Mononuclear cell (primary cell): ENCODE data around the gene UBE4A. TPM values are rescaled to one million over a fixed set of nuclear protein-coding genes. Genes with fewer than 3 reads are reported as not detected.
A peak's percentile ranks its signal among the peaks of the same experiment; 100 is the strongest.

Source experiments
- H3K27me3 ChIP-seq: 2 replicates; pipeline ENCODE4 v1.6.0; 2011; ENCODE audit warnings: low read length, control low read depth; ENCODE audit not compliant: insufficient read depth
- H3K4me1 ChIP-seq: 2 replicates; pipeline ENCODE4 v1.5.1; 2011; ENCODE audit warnings: mild to moderate bottlenecking, low read length, control low read depth; ENCODE audit not compliant: insufficient read depth
- H3K4me3 ChIP-seq: 2 replicates; pipeline ENCODE4 v1.5.1; 2011; ENCODE audit warnings: mild to moderate bottlenecking, low read length, moderate library complexity
- H3K9me3 ChIP-seq: 2 replicates; pipeline ENCODE4 v1.5.1; 2011; ENCODE audit warnings: low read depth, mild to moderate bottlenecking, control low read depth, low read length
- total RNA-seq: library from RNA; depleted of rRNA; stranded (reverse); fragments of >200 nt; gene quantifications from one replicate; pipeline ENCODE4 v1.2.3, GENCODE V29; 2012

The UBE4A gene, protein sequence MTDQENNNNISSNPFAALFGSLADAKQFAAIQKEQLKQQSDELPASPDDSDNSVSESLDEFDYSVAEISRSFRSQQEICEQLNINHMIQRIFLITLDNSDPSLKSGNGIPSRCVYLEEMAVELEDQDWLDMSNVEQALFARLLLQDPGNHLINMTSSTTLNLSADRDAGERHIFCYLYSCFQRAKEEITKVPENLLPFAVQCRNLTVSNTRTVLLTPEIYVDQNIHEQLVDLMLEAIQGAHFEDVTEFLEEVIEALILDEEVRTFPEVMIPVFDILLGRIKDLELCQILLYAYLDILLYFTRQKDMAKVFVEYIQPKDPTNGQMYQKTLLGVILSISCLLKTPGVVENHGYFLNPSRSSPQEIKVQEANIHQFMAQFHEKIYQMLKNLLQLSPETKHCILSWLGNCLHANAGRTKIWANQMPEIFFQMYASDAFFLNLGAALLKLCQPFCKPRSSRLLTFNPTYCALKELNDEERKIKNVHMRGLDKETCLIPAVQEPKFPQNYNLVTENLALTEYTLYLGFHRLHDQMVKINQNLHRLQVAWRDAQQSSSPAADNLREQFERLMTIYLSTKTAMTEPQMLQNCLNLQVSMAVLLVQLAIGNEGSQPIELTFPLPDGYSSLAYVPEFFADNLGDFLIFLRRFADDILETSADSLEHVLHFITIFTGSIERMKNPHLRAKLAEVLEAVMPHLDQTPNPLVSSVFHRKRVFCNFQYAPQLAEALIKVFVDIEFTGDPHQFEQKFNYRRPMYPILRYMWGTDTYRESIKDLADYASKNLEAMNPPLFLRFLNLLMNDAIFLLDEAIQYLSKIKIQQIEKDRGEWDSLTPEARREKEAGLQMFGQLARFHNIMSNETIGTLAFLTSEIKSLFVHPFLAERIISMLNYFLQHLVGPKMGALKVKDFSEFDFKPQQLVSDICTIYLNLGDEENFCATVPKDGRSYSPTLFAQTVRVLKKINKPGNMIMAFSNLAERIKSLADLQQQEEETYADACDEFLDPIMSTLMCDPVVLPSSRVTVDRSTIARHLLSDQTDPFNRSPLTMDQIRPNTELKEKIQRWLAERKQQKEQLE
- 50.5 TPM for total RNA-seq

DNA sequence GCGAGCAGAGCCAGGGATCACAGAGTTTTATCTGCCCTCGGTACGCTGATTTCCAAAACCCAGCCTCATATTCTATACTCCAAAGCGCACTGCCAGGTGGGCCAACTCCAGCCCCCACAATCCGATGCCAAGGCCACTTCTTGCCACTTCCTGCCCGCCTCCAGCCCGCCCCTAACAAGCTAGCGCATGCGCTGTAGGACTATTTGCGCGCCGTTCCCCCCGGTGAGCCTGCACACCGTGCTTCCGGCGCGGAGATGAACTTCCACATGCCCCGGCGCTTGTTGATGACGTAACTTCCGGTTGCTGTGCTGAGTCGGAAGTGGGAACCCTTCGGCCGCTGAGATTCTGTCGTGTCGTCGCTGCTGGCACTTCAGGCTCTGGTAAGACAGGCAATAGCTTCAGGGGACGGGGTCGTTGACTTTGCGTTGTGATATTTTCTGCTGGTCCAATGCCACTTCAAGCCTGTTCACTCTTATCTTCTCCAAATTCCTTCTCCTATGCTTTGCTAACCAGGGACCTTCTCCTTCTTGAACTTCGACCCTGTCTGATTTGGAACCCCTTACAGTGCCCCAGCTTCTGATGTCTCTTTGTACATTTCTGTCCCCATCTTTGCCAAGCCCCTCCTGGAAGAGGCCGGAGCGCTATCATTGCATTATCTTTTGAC is at the start of gene UBE4A:
TSS of gene UBE4A (plus strand) at position 306 of the 664 bp plus-strand sequence. CDS start 5,481 bp downstream, outside the sequence.
- Histone ChIP-seq H3K27me3 (no peaks in the 10 kb centered on the region), H3K9me3 (no peaks in the 10 kb centered on the region), H3K4me1 (peaks cover 27% of the 10 kb centered on the region), H3K4me3 (peak within 1 kb of the TSS; percentile 93)

DNA sequence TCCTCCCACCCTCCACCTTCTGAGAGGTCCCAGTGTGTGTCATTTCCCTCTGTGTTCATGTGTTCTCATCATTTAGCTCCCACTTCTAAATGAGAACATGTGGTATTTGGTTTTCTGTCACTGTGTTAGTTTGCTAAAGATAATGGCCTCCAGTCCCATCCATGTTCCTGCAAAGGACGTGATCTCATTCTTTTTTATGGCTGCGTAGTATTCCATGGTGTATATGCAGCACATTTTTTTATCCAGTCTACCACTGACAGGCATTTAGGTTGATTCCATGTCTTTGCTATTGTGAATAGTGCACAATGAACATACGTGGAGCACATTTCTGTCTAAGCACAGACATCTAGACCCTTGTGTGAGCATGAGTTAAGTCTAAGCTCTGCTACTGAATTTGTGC is 49.1 kb upstream of the UBE4A start:
- no peaks in the 10 kb centered on the region for H3K27me3 ChIP-seq
- no peak overlapping the region for H3K4me3 ChIP-seq
- H3K9me3 ChIP-seq = no peaks in the 10 kb centered on the region
- peaks cover 50% of the 10 kb centered on the region for H3K4me1 ChIP-seq

- Histone ChIP-seq H3K4me3 (no peak overlapping the region), H3K27me3 (no peaks in the 10 kb centered on the region), H3K9me3 (no peaks in the 10 kb centered on the region), H3K4me1 (peaks cover 55% of the 10 kb centered on the region)
These were observed 48.5 kb upstream of the UBE4A start for GRCh38 chr11:118310781-118311485.

- H3K27me3 ChIP-seq = no peaks in the 10 kb centered on the region
- H3K9me3 ChIP-seq = no peaks in the 10 kb centered on the region
- no peak overlapping the region for H3K4me3 ChIP-seq
- peaks cover 56% of the 10 kb centered on the region for H3K4me1 ChIP-seq
These were observed 47.9 kb upstream of the UBE4A start for GRCh38 chr11:118311518-118311917.

DNA sequence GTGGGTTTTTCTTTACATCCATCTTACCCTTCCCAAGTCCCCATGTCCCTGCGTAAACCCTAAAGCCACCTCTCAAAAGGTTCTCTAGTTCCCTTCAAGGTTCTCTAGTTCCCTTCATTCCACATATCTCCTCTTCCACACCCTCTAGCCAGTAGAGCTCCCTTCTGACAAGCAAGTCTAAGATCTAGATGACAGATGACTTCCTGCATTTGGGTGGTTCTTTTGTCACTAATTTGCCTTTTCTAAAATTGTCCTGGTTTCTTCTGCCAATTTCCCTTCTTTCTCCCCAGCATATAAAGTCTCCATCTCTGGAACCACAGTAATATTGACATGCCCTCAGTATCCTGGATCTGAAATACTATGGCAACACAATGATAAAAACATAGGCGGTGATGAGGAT is 47.1 kb upstream of the UBE4A start:
- Histone ChIP-seq H3K27me3 (no peaks in the 10 kb centered on the region), H3K9me3 (no peaks in the 10 kb centered on the region), H3K4me3 (no peak overlapping the region), H3K4me1 (peaks cover 56% of the 10 kb centered on the region)

DNA sequence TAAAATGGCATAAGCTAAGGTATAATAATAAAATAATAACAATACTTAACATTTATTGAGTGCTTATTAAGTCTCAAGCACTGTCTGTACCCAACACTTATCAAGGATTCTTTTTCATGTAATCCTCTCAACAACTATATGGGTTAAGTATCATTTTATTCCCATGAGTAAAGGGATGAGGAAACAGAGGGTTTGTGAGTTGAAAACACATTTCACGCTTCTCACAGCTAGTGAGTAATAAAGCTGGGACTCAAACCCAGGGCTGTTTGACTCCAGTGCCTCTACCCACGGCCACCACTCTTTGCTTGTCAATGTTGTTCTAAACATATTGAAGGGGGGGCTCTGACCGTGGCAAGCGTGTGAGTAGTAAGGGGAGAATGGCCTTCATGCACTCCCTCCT is 46.2 kb upstream of the UBE4A start:
- H3K4me1 ChIP-seq = peaks cover 58% of the 10 kb centered on the region
- no peaks in the 10 kb centered on the region for H3K9me3 ChIP-seq
- no peaks in the 10 kb centered on the region for H3K27me3 ChIP-seq
- H3K4me3 ChIP-seq = no peak overlapping the region

GRCh38 chr11:118314988-118315411 is 44.4 kb upstream of the UBE4A start:
- H3K4me1 ChIP-seq = peaks cover 75% of the 10 kb centered on the region
- H3K4me3 ChIP-seq = no peak overlapping the region
- H3K27me3 ChIP-seq = no peaks in the 10 kb centered on the region
- no peaks in the 10 kb centered on the region for H3K9me3 ChIP-seq

GRCh38 chr11:118318124-118318523 is 41.3 kb upstream of the UBE4A start:
- Histone ChIP-seq H3K4me3 (no peak overlapping the region), H3K27me3 (no peaks in the 10 kb centered on the region), H3K9me3 (no peaks in the 10 kb centered on the region), H3K4me1 (peaks cover 90% of the 10 kb centered on the region)

DNA sequence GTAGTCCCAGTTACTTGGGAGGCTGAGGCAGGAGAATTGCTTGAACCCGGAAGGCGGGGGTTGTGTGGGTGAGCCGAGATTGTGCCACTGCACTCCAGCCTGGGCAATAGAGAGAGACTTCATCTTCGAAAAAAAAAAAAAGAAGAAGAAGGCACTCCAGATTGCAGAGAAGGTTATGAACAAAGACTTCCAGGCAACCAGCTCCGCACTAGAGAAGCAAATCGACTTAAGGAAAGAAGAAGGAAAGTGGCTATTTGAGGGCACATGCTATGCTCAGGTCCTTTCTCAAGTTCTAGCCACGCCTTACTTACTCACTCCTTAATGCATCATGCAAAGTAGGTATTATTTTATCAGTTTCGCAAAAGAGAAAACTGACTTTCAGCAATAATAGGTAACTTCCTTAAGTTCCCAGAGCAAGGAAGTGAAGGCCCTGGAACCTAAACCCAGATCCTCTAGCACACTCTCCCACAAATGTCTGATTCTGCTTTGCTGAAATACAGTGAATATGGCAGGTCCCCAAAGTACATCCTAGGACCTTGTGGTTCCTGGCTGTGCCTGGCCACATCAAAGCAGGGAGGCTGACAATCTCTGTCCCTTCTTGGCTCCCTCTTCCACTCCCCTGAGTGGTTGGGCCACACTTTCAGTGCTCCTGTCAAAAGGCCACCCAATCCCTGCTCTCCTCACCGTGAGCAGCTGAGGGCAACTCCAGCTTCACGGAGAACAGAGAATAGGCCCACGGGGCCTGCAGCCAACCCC is 40.6 kb upstream of the UBE4A start:
- peaks cover 84% of the 10 kb centered on the region for H3K4me1 ChIP-seq
- no peaks in the 10 kb centered on the region for H3K27me3 ChIP-seq
- H3K9me3 ChIP-seq = no peaks in the 10 kb centered on the region
- H3K4me3 ChIP-seq = no peak overlapping the region

DNA sequence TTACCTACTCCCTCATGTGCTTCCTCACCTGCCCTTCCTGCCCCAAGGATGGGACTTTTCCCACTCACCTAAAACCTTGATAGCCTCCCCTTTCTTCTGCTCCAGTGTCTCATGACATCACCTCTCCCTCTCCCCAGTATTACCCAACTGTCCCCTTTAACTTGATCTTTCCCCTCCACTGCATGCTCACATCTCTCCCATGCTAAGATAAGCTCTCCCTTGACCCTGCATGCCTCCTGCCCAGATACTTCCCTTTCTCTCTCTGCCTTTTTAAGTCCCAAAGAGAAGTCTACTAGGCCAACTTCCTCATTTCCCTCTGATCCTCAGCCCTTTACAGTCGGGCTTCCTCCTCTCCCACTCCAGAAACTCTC is 40.1 kb upstream of the UBE4A start:
- no peaks in the 10 kb centered on the region for H3K9me3 ChIP-seq
- H3K4me1 ChIP-seq = peaks cover 79% of the 10 kb centered on the region
- H3K4me3 ChIP-seq = no peak overlapping the region
- no peaks in the 10 kb centered on the region for H3K27me3 ChIP-seq

DNA sequence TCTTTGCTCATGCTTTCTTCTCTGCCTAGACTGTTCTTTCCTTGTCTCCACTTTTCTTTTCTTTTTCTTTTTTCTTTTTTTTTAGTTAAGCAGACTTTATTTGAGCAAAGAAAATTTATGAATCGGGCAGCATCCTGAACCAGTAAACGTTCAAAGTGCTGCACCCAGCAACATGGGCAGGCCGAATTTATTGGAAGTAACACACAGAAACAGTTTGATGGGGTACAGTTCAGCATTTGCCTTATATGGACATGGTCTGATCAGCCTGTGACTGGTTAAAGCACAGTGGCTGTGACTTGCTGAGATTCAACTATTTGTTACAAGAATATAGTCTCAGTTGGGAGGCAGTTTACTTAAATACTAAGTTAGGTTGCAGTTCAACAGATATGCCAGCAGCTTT is 38.9 kb upstream of the UBE4A start:
- no peak overlapping the region for H3K4me3 ChIP-seq

DNA sequence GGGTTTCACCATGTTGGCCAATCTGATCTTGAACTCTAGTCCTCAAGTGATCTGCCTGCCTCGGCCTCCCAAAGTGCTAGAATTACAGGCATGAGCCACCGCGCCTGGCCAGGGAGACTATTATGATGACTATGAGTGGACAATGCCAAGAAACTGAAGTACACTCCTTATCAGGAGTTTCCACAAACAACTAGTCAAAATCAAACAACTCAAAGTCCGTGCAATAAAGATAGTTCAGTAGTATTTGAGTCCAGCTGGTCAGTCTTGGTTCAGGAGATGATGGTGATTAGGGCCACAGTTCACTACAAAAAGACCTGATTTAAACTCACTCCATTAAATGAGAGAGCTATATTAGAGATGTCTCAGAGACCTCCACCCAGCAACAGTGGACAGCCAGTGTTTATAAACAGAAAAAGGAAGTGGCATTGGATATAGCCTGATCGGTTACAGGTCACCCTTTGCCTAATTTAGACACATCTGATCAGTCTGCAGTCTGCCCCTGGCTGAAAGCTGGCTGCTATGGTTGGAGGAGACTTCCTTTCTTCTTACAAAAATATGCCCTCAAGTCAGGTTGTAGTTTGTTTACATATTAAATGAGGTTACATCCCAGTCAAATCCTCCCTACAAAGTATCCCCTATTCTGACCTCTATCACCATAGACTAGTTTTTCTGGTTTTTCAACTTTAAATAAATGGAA is 37.9 kb upstream of the UBE4A start:
- peaks cover 58% of the 10 kb centered on the region for H3K4me1 ChIP-seq
- H3K4me3 ChIP-seq = no peak overlapping the region
- H3K27me3 ChIP-seq = no peaks in the 10 kb centered on the region
- H3K9me3 ChIP-seq = no peaks in the 10 kb centered on the region

More for the DNA sequence above, 38.9 kb upstream of the UBE4A start:
- H3K9me3 ChIP-seq = no peaks in the 10 kb centered on the region
- H3K4me1 ChIP-seq = peaks cover 68% of the 10 kb centered on the region
- H3K27me3 ChIP-seq = no peaks in the 10 kb centered on the region

- H3K4me1 ChIP-seq = peaks cover 46% of the 10 kb centered on the region
These were observed 36.7 kb upstream of the UBE4A start for GRCh38 chr11:118322721-118323120.

More at GRCh38 chr11:118322721-118323120, 36.7 kb upstream of the UBE4A start:
- no peak overlapping the region for H3K4me3 ChIP-seq
- H3K27me3 ChIP-seq = no peaks in the 10 kb centered on the region
- no peaks in the 10 kb centered on the region for H3K9me3 ChIP-seq
